SHP77 (cell line): ENCODE results near the gene SULF2.

Experiments
- DNase-seq, 2 experiments: peaks; one replicate each; lab custom pipeline; 2025; lab: John Stamatoyannopoulos, UW

SULF2 gene

GRCh38 chr20:47784599-47785310, 526 bp downstream of the SULF2 start:
- DNase-seq = no peak

GRCh38 chr20:47783828-47784598, 1.3 kb downstream of the SULF2 start:
- no peak for DNase-seq

- DNase-seq = no peak
These were observed 2.2 kb downstream of the SULF2 start for GRCh38 chr20:47782920-47783552.

DNA sequence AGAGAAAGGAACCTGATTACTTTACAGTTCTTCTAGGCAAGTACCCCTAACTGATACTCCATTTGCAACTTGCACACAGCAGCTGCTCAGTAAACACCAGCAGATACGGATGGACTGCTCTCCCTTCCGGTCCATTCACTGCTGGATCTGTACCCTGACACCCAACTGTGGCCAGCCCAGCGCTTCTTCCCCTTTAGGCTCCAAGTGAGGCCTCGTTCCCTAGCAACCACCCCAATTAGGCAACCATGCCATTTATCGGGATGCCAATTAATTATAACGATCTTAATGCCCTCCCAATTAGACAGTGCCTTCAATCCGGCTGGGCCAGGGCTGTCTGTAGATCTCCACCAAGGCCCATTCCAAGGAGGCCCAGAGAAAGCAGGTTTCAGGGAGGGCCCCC, 3.2 kb downstream of the SULF2 start:
- DNase-seq = no peak

GRCh38 chr20:47781632-47782031, 3.6 kb downstream of the SULF2 start:
- DNase-seq = peak in 1 of 2 experiments; percentile 29

- no peak for DNase-seq
These were observed 4.4 kb downstream of the SULF2 start for GRCh38 chr20:47780720-47781389.

DNA sequence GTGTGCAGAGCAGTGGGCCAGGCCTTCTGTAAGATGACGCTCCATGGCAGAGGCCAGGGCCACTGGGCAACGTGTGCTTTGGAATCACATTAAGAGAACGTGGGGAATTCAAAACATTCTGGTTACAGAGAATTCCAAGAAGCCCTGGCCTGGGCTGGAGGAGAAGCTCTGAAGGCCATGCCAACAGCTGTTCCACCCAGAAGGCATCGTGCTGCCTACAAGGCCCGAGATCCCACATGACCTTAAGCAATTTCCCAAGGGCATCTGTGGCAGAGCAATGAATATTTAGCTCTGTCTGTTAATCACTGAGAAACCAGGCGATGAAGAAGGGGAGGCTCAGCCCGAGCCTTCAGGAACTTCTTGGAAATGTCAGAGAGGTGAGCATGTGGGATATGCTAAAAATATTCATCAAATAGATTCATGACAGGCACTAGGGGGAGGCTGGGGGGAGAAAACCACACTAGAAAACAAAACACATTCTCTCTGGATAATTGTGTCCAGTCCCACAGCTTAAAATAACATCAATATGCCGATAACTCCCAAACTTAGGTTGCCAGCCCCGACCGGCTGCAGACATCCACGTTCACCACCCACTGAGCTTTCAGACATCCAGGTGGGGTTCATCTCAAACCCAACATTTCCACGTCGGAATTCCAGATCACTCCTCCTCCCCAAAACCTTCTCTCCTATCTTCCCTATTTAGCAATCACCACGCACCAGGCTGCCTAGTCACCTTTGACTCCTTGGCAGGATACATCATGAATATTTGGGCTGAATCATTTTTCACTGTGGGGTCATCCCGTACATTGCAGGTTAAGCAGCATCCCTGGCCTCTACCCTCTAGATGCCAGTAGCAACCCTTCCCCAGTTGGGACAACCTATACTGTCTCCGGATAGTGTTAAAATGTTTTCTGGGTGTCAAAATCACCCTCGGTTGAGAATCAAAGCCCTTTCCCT, 6.6 kb downstream of the SULF2 start:
- DNase-seq = no peak

DNA sequence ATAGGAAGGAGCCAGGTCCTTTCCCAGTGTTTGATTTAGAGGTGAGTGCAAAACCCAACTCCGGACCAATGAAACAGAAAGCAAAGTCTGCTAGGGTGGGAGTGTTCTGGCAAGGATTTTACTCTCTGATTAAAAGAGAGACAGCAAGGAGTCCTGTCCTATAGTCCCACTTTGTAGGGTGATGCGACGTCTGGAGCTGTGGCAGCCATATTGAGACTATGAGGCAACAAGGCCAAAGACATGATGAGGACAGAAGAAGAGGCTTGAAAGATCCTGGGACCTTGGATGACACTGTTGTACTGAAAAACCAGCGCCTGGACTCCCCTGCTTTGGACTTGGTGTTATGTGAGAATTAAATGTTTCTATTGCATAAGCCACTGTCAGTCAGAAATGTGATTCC, 8.1 kb downstream of the SULF2 start:
- no peak for DNase-seq

DNA sequence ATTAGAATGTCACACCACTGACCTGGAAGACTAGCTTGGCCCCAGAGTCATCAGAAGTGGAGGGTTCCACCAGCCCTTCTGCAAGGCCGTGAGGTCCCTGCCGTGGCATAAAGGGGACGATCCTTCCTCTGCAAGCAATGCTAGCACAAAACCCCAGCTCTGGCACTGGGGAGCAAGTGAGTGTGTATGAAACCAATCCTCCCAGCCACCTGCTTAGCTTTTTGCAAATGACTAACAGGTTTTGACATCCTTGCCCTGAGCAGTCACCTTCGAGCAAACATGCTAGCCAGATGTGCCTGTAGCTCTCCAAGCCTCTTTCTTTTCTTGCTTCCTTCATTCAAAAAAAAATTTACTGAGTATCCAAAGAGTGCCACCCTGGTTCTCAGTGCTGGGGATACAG, 8.6 kb downstream of the SULF2 start:
- DNase-seq = no peak

GRCh38 chr20:47775841-47776240, 9.4 kb downstream of the SULF2 start:
- DNase-seq = no peak

GRCh38 chr20:47775039-47775438, 10.2 kb downstream of the SULF2 start:
- no peak for DNase-seq

DNA sequence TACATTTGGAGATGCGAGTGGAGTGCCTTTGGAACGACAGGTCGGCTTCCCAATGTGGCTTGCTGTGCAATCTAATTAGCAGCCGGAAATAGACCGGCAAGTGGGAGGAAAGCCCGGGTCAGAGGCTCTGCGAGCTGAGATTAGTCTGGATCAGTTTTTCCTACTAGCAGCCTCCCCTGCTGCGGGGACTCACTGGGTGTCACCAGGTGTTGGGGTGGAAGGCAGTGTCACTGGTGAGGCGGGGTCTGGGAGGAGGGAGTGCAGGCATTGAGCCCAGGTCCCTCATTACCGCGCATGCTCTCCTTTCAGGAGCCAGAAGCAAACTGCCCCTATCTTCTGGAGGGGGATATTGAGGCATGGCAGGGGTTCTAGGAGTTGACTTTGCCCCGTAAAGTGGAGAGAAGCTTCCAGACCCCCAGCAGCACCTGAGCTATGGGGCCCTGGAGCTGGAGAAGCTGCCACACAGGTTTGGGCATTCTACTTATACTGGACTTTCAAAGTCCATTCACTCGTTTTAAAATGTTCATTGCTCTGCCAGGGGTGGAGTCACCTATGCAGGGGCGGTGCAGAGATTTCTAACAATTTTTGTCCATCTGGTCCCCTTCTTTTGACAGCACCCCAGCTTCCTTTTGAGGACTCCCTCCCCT, 11.0 kb downstream of the SULF2 start:
- DNase-seq = no peak

DNA sequence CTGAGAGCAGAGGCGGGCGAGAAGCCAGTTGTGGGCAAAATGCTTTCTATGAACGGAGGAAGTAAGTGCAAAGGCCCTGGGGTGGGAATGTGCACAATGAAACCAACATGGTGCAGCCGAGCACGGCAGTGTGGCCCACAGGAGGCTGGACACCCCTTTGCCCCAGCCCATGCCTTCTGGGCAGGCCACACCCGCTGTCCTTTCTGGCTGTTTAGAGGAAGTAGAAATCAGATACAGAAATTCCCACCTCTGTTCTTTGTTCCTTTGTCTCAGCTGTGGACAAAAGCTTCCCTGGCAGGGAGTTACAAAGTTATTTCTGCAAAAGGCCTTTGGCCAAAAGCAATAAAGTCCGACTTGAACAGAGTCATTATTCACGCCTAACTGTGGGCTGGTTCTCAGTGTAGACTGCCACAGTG, 11.9 kb downstream of the SULF2 start:
- DNase-seq = no peak

- DNase-seq = no peak
These were observed 14.3 kb downstream of the SULF2 start for GRCh38 chr20:47770935-47771334.

- no peak for DNase-seq
These were observed 17.1 kb downstream of the SULF2 start for GRCh38 chr20:47768016-47768824.

GRCh38 chr20:47765691-47766594, 19.3 kb downstream of the SULF2 start:
- DNase-seq = no peak

DNA sequence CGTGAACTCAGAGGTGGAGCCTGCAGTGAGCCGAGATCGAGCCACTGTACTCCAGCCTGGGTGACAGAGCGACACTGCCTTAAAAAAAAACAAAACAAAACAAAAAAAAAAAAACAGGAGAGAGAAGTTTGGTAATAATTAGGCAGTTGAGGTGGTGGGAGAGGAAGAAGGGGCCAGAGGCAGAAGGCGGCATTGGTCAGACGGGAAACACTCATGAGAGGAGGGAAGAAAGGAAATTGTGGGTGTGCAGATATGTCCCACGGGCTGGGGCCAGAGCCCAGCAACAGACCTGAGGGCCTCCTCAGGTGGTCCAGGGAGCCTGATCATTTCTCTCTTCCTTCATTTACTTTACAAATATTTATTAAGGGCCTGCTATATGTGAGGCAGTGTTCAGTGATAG, 20.0 kb downstream of the SULF2 start:
- DNase-seq = no peak

- DNase-seq = no peak
These were observed 21.0 kb downstream of the SULF2 start for GRCh38 chr20:47764154-47764733.
